ENCODE results near the gene CHMP4A.

DNA sequence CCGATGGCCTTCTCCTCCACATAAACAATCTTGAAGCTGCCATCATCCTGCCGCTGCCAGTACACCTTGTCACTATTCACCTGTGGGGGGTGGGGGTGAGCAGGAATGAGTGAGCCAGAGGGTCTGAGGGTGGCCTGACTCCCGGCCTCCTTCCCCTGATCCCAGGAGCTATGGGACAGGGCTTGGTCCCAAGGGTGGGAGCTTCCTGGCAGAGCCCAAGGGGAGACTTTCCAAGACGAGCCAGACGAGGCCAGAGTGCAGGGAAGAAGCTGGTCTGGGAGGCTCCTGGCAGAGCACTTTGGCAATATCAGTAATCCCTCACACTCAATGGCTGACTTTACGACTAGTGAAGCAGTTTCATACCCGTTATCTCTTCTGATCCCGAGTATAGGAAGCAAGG lies 42.1 kb upstream of the CHMP4A start:
- TF ChIP-seq ZNF232 (CRISPR knock-in tag; IDR thresholded peaks at IDR 0.05) = no peak
- TF ChIP-seq, protein P1, sequence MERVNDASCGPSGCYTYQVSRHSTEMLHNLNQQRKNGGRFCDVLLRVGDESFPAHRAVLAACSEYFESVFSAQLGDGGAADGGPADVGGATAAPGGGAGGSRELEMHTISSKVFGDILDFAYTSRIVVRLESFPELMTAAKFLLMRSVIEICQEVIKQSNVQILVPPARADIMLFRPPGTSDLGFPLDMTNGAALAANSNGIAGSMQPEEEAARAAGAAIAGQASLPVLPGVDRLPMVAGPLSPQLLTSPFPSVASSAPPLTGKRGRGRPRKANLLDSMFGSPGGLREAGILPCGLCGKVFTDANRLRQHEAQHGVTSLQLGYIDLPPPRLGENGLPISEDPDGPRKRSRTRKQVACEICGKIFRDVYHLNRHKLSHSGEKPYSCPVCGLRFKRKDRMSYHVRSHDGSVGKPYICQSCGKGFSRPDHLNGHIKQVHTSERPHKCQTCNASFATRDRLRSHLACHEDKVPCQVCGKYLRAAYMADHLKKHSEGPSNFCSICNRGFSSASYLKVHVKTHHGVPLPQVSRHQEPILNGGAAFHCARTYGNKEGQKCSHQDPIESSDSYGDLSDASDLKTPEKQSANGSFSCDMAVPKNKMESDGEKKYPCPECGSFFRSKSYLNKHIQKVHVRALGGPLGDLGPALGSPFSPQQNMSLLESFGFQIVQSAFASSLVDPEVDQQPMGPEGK (CRISPR knock-in tag; IDR thresholded peaks at IDR 0.05; ENCODE audit: borderline replicate concordance) = no peak
- TF ChIP-seq JUND (IDR thresholded peaks at IDR 0.05; ENCODE audit: borderline replicate concordance, low read depth, low read length) = no peak
- TF ChIP-seq JUND (tag; IDR thresholded peaks at IDR 0.05; ENCODE audit: borderline replicate concordance, low read depth, low read length) = no peak
- TF ChIP-seq POLR2A (conservative IDR thresholded peaks at IDR 0.05) = no peak

Data from K562 (cell line).